Mucosa of rectum (tissue), 2 donors: ENCODE measurements around the gene ARMC9.
A peak's percentile ranks its signal among the peaks of the same experiment; 100 is the strongest.

Experiments
- H3K27ac ChIP-seq, 2 donors: one replicate each; pipeline ENCODE4 v1.7.0; 2013; ENCODE audit warnings: inconsistent platforms in 2 of 2, low read depth in 2 of 2, low read length in 2 of 2
- H3K27me3 ChIP-seq, 2 donors: one replicate each; pipeline ENCODE4 v1.7.0; 2013; ENCODE audit warnings: low read length in 2 of 2; ENCODE audit not compliant: control insufficient read depth in 2 of 2, insufficient read depth in 2 of 2
- H3K36me3 ChIP-seq, 2 donors: one replicate each; pipeline ENCODE4 v1.7.0; 2013; ENCODE audit warnings: low read length in 2 of 2; ENCODE audit not compliant: control insufficient read depth in 2 of 2, insufficient read depth in 2 of 2
- H3K4me1 ChIP-seq, 2 donors: one replicate each; pipeline ENCODE4 v1.7.0; 2013; ENCODE audit warnings: low read length in 2 of 2, mild to moderate bottlenecking in 1 of 2; ENCODE audit not compliant: control insufficient read depth in 2 of 2, insufficient read depth in 2 of 2
- H3K4me3 ChIP-seq, 2 donors: one replicate each; pipeline ENCODE4 v1.7.0; 2013; ENCODE audit warnings: low read length in 2 of 2
- H3K9ac ChIP-seq, 2 donors: one replicate each; pipeline ENCODE4 v1.7.0; 2013; ENCODE audit warnings: low read length in 2 of 2, low read depth in 1 of 2, mild to moderate bottlenecking in 1 of 2
- H3K9me3 ChIP-seq, 2 donors: one replicate each; pipeline ENCODE4 v1.7.0; 2013; ENCODE audit warnings: low read length in 2 of 2; ENCODE audit not compliant: control insufficient read depth in 2 of 2
- donor health status: healthy.
- donor health status: Normal muscosa, but diverticular disease.

Gene ARMC9

DNA sequence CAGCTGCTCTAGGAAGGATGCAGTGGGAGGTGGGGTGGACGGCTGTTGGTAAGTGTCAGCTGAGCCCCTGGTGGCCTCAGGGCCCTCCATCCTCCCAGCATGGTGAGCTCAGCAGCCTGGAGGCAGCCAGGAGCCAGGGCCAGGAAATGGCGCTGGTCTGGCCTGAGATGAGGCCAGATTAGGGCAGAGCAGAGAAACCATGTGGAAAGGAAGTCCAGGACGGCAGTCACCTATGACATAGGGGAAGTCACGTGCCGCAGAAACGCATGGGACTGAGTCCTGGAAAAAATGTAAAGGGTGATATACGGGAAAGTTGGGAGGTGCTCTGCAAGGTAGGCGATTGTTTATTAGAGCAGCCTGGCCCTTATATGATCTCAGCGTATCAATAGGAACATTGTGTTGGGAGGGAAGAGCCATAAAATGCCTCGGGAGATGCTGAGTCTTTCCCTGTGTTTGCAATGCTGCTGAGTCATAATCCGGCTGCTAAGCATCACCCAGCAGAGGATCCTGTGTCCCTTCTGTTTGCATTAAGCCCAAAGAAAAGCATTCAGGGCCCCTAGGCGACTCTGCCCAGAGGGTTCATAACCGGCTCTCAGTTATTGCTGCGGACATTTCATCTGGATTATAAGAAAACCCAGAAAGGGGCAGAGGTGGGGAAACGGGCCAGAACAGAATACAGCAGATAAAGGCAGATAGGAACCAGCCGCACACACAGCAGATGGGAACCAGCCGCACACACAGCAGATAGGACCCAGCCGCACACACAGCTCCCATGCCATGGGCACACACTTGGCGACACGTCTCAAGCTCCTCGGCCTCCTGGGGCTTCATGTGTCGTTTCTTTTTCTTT is 166.8 kb downstream of the ARMC9 start:
- H3K4me1 ChIP-seq = peaks cover 4 to 12% of the 10 kb centered on the region in 2 donors
- H3K9me3 ChIP-seq = no peaks in the 10 kb centered on the region
- peak overlapping the region; percentile 13 to 33 for H3K4me3 ChIP-seq
- peak overlapping the region; percentile 12 to 80 for H3K27ac ChIP-seq
- no peaks in the 10 kb centered on the region for H3K27me3 ChIP-seq
- peak overlapping the region in 1 of 2 donors; percentile 41 for H3K9ac ChIP-seq
- peaks cover 0 to 2% of the 10 kb centered on the region in 2 donors for H3K36me3 ChIP-seq

- no peaks in the 10 kb centered on the region for H3K27me3 ChIP-seq
- H3K9me3 ChIP-seq = no peaks in the 10 kb centered on the region
- H3K36me3 ChIP-seq = peaks cover 0 to 2% of the 10 kb centered on the region in 2 donors
- no peak overlapping the region for H3K27ac ChIP-seq
- H3K9ac ChIP-seq = no peak overlapping the region
- H3K4me1 ChIP-seq = peaks cover 4 to 12% of the 10 kb centered on the region in 2 donors
- no peak overlapping the region for H3K4me3 ChIP-seq
Measured at GRCh38 chr2:231367178-231367577, 168.7 kb downstream of the ARMC9 start.

DNA sequence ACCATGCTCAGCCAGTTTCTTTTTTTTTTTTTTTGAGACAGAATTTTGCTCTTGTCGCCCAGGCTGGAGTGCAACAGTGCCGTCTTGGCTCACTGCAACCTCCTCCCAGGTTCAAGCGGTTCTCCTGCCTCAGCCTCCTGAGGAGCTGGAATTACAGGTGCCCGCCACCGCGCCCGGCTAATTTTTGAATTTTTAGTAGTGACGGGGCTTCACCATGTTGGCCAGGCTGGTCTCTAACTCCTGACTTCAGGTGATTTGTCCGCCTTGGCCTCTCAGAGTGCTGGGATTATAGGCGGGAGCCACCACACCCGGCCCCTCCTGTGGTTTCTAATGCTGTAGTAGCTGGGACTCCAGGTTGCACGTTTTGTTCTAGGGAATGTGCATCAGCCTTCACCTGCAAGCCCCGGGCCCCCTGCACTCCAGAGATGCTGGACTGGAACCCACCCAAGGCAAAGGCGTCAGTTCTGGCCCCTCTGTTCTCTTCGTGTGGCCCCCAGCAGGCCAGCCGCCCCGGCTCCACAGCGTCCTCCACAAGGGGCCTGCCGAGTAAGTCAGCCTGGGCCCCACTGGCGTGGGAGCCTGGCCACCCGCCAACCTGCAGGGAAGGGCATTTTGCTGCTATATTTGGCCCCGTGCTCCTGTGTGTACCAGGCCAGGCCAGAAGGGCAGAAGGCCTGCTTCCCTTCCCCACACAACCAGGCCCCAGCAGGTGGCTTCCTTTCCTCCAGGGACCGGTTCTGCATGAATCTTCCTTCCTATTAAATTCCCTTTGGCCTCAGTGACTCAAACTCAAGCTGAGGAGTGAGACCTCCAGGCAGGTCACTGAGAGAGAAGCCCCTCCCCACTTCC is 171.4 kb downstream of the ARMC9 start:
- H3K4me3 ChIP-seq = no peak overlapping the region
- no peaks in the 10 kb centered on the region for H3K27me3 ChIP-seq
- no peak overlapping the region for H3K9ac ChIP-seq
- peaks cover 2 to 13% of the 10 kb centered on the region in 2 donors for H3K4me1 ChIP-seq
- no peak overlapping the region for H3K27ac ChIP-seq
- H3K9me3 ChIP-seq = no peaks in the 10 kb centered on the region
- no peaks in the 10 kb centered on the region for H3K36me3 ChIP-seq

GRCh38 chr2:231370429-231370748 is 172.0 kb downstream of the ARMC9 start:
- Histone ChIP-seq H3K9me3 (no peaks in the 10 kb centered on the region), H3K27me3 (no peaks in the 10 kb centered on the region), H3K36me3 (no peaks in the 10 kb centered on the region), H3K4me3 (no peak overlapping the region), H3K9ac (no peak overlapping the region), H3K27ac (no peak overlapping the region), H3K4me1 (peaks cover 0 to 9% of the 10 kb centered on the region in 2 donors)

- Histone ChIP-seq H3K27ac (no peak overlapping the region), H3K9ac (no peak overlapping the region), H3K4me1 (peaks cover 0 to 5% of the 10 kb centered on the region in 2 donors)
Measured at GRCh38 chr2:231370749-231371429, 172.5 kb downstream of the ARMC9 start.

DNA sequence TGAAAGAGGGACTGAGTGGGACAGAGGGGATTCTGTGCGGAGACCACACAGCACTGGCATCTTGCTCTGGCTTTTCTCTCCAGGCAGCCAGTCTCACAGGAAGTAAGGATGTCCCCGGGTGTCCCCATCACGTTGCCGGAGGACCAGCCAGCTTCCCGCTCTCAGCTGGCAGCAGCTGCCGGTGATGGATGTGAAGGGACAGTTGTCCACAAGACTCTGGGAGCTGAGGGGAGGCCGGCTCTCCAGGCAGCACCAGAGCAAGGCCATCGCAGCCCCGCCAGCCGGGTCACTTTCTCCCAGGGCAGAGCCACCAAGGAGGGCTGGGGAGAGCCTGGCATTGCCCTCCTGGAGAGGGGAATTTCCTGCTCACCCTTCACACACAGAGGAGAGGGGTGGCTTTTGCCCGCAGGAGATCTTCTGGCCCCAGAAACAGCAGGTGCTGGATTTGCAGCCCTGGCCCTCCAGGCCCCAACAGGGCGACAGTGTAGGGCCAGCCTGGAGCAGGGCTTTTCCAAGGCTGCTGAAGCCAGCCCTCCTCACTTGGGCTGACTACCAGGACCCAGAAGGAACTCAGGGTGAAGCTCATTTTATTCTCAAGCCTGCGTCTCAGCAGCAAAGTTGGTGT is 173.1 kb downstream of the ARMC9 start:
- H3K27ac ChIP-seq = no peak overlapping the region
- H3K4me3 ChIP-seq = no peak overlapping the region
- peaks cover 0 to 5% of the 10 kb centered on the region in 2 donors for H3K4me1 ChIP-seq
- no peaks in the 10 kb centered on the region for H3K9me3 ChIP-seq
- H3K27me3 ChIP-seq = no peaks in the 10 kb centered on the region
- no peaks in the 10 kb centered on the region for H3K36me3 ChIP-seq
- H3K9ac ChIP-seq = no peak overlapping the region

More at GRCh38 chr2:231370749-231371429, 172.5 kb downstream of the ARMC9 start:
- Histone ChIP-seq H3K4me3 (no peak overlapping the region), H3K9me3 (no peaks in the 10 kb centered on the region), H3K36me3 (no peaks in the 10 kb centered on the region), H3K27me3 (no peaks in the 10 kb centered on the region)

GRCh38 chr2:231372326-231372725 is 173.9 kb downstream of the ARMC9 start:
- Histone ChIP-seq H3K9me3 (no peaks in the 10 kb centered on the region), H3K4me1 (peaks cover 0 to 5% of the 10 kb centered on the region in 2 donors), H3K36me3 (no peaks in the 10 kb centered on the region), H3K27ac (no peak overlapping the region), H3K4me3 (no peak overlapping the region), H3K27me3 (no peaks in the 10 kb centered on the region), H3K9ac (no peak overlapping the region)

DNA sequence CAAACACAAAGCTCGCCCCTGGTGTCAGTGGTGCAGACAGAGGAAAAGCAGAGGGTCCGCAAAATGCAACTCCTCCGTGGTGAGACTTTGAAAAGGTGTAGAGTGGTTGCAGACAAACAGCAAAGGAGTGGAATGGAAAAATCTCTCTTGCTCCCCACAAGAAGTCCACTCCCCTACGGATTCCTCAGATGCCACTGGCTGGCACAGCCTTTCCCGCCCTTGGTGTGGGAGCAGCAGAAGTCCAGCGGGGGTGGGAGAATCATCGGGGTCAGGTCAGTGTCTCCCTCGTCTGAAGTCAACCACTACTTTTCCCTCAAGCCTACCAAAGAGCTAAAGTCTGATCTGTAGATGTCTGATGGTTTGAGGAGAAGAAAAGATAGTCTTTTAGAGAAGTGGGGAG is 174.8 kb downstream of the ARMC9 start:
- H3K9me3 ChIP-seq = no peaks in the 10 kb centered on the region
- no peak overlapping the region for H3K4me3 ChIP-seq
- H3K27me3 ChIP-seq = no peaks in the 10 kb centered on the region

GRCh38 chr2:231373786-231374349 is 175.4 kb downstream of the ARMC9 start:
- Histone ChIP-seq H3K4me3 (no peak overlapping the region), H3K9ac (no peak overlapping the region), H3K27ac (no peak overlapping the region)

More for the DNA sequence above, 174.8 kb downstream of the ARMC9 start:
- Histone ChIP-seq H3K27ac (no peak overlapping the region), H3K36me3 (no peaks in the 10 kb centered on the region), H3K4me1 (peaks cover 1 to 10% of the 10 kb centered on the region in 2 donors), H3K9ac (no peak overlapping the region)

More at GRCh38 chr2:231373786-231374349, 175.4 kb downstream of the ARMC9 start:
- Histone ChIP-seq H3K9me3 (no peaks in the 10 kb centered on the region), H3K4me1 (peaks cover 8 to 17% of the 10 kb centered on the region in 2 donors), H3K36me3 (no peaks in the 10 kb centered on the region), H3K27me3 (no peaks in the 10 kb centered on the region)
